HepG2 (cell line): ENCODE data around the gene CIITA. TPM values are rescaled to one million over a fixed set of nuclear protein-coding genes. Genes with fewer than 3 reads are reported as not detected.

Experiments
- ATAC-seq: fragments of 200-7000 bp; cut with Tn5 transposase; 3 replicates; pipeline ENCODE4 v1.9.1; 2020; ENCODE audit warnings: mild to moderate bottlenecking, moderate library complexity
- BruUV-seq: library from RNA; stranded (reverse); fragments of 400-500 nt; replicated peaks from 2 replicates; lab custom pipeline; 2021; lab: Mats Ljungman, UMichigan
- CTCF ChIA-PET: fragments of 300-600 bp; formaldehyde crosslinking; extraction: SDS; loops from one replicate; lab custom pipeline; 2021; ENCODE audit warnings: low total read pairs, inconsistent platforms, low intra/inter-chr PET ratio; lab: Yijun Ruan, JAX
- POLR2A ChIA-PET: fragments of 350-600 bp; sonication (Branson Sonifier 250); formaldehyde crosslinking; loops from one replicate; lab custom pipeline; 2020; ENCODE audit warnings: antibody characterized with exemption, inconsistent platforms; lab: Yijun Ruan, JAX
- DNase-seq: peaks from one replicate; pipeline ENCODE4 v3.0.0-alpha.2; 2015; ENCODE audit warnings: low spot score
- FAIRE-seq: peaks from 3 replicates; lab custom pipeline; 2011; peaks lifted over from hg19 to GRCh38; lab: Jason Lieb, UNC
- H2AFZ ChIP-seq: one replicate; pipeline ENCODE4 v1.6.1; 2011; ENCODE audit warnings: low read length, inconsistent platforms
- H3K27ac ChIP-seq: fragments of 300-600 bp; 3 replicates; pipeline ENCODE4 v1.8.0; 2011; ENCODE audit warnings: mixed run types, mild to moderate bottlenecking, mixed read lengths, low read length, inconsistent platforms; ENCODE audit not compliant: insufficient read depth; ENCODE audit errors: extremely low read length
- H3K27me3 ChIP-seq, 2 experiments: fragments of 200-600 bp in 1 of 2; 2 replicates in 1 of 2; 3 replicates in 1 of 2; pipeline versions ENCODE4 v1.6.0 to v1.8.0; 2011; ENCODE audit warnings: low read length in 2 of 2, mild to moderate bottlenecking in 2 of 2, moderate library complexity in 2 of 2, inconsistent platforms in 1 of 2; ENCODE audit not compliant: insufficient read depth in 2 of 2, control insufficient read depth in 1 of 2
- H3K36me3 ChIP-seq, 2 experiments: fragments of 200-600 bp in 1 of 2; replicated peaks in 1 of 2; 2 replicates in 1 of 2; 3 replicates in 1 of 2; pipeline versions ENCODE4 v1.5.1 to v1.8.0; 2011; ENCODE audit warnings: low read length in 2 of 2, inconsistent platforms in 1 of 2; ENCODE audit not compliant: insufficient read depth in 2 of 2, control insufficient read depth in 1 of 2
- H3K4me1 ChIP-seq: 2 replicates; pipeline ENCODE4 v1.5.1; 2012; ENCODE audit warnings: low read length, inconsistent platforms; ENCODE audit not compliant: insufficient read depth
- H3K4me2 ChIP-seq: 2 replicates; pipeline ENCODE4 v1.6.0; 2011; ENCODE audit warnings: low read depth, low read length, inconsistent platforms
- H3K4me3 ChIP-seq, 3 experiments: fragments of 200-600 bp in 1 of 3; sonication (generic), shearing (Covaris generic) in 1 of 3; replicated peaks in 1 of 3; 2 replicates each; pipeline ENCODE4 v1.5.1; 2011 to 2016; ENCODE audit warnings: low read length in 3 of 3, inconsistent platforms in 2 of 3, low read depth in 2 of 3, mild to moderate bottlenecking in 2 of 3, control low read depth in 1 of 3, mixed read lengths in 1 of 3; ENCODE audit not compliant: insufficient read depth in 1 of 3
- H3K79me2 ChIP-seq: one replicate; pipeline ENCODE4 v1.6.1; 2011; ENCODE audit warnings: low read length, inconsistent platforms; ENCODE audit not compliant: insufficient read depth
- H3K9ac ChIP-seq: 2 replicates; pipeline ENCODE4 v1.6.0; 2011; ENCODE audit warnings: mild to moderate bottlenecking, low read depth, low read length, inconsistent platforms; ENCODE audit not compliant: insufficient read depth
- H3K9me3 ChIP-seq: 2 replicates; pipeline ENCODE4 v1.5.1; 2012; ENCODE audit warnings: mild to moderate bottlenecking, low read length
- H4K20me1 ChIP-seq: 2 replicates; pipeline ENCODE4 v1.6.0; 2011; ENCODE audit warnings: inconsistent platforms, mild to moderate bottlenecking, low read length, moderate library complexity; ENCODE audit not compliant: insufficient read depth
- ATF2 ChIP-seq: sonication (generic); formaldehyde crosslinking; IDR thresholded peaks from 2 replicates; pipeline ENCODE4 v1.4.0; 2020; ENCODE audit warnings: missing genetic modification reagents
- ERF ChIP-seq: IDR thresholded peaks from 2 replicates; pipeline ENCODE4 v1.6.1; 2018; ENCODE audit warnings: missing biosample characterization, missing genetic modification reagents
- ISL2 ChIP-seq: sonication (generic); formaldehyde crosslinking; IDR thresholded peaks from 2 replicates; pipeline ENCODE4 v1.5.0; 2020; ENCODE audit warnings: missing genetic modification reagents
- MAF1 ChIP-seq: sonication (generic); formaldehyde crosslinking; IDR thresholded peaks from 2 replicates; pipeline ENCODE4 v1.5.0; 2020; ENCODE audit warnings: missing genetic modification reagents, borderline replicate concordance
- MAZ ChIP-seq, 2 experiments: sonication (generic) in 1 of 2; formaldehyde crosslinking in 1 of 2; IDR thresholded peaks; 2 replicates each; pipeline versions ENCODE4 v1.5.0 to v1.6.1; 2012 to 2020; ENCODE audit warnings: low read depth in 2 of 2, mild to moderate bottlenecking in 2 of 2, borderline replicate concordance in 1 of 2, improper control_type of control experiment in 1 of 2, low read length in 1 of 2, missing genetic modification reagents in 1 of 2, moderate library complexity in 1 of 2
- MIER2 ChIP-seq: IDR thresholded peaks from 2 replicates; pipeline ENCODE4 v1.6.1; 2016; ENCODE audit warnings: missing biosample characterization, missing genetic modification reagents
- NFIC ChIP-seq: IDR thresholded peaks from 2 replicates; pipeline ENCODE4 v1.6.1; 2012; ENCODE audit warnings: mild to moderate bottlenecking, low read length, inconsistent platforms
- NPAS2 ChIP-seq: sonication (generic); formaldehyde crosslinking; IDR thresholded peaks from 2 replicates; pipeline ENCODE4 v1.8.0; 2022; ENCODE audit warnings: mild to moderate bottlenecking, missing genetic modification reagents, borderline replicate concordance
- NR3C1 ChIP-seq: sonication (generic); formaldehyde crosslinking; IDR thresholded peaks from 2 replicates; pipeline ENCODE4 v1.4.0; 2020; ENCODE audit warnings: missing genetic modification reagents
- PAWR ChIP-seq: sonication (generic); formaldehyde crosslinking; IDR thresholded peaks from 2 replicates; pipeline ENCODE4 v1.4.0; 2020; ENCODE audit warnings: missing genetic modification reagents, mild to moderate bottlenecking, borderline replicate concordance
- PTBP1 ChIP-seq: fragments of 200-400 bp; formaldehyde crosslinking; IDR thresholded peaks from 2 replicates; pipeline ENCODE4 v1.6.1; 2018; ENCODE audit warnings: low read length, low read depth; ENCODE audit not compliant: poor library complexity, severe bottlenecking
- THYN1 ChIP-seq: sonication (generic); formaldehyde crosslinking; IDR thresholded peaks from 2 replicates; pipeline ENCODE4 v1.8.1; 2023; ENCODE audit warnings: low read depth, mild to moderate bottlenecking, moderate library complexity, missing genetic modification reagents, borderline replicate concordance
- ZBTB20 ChIP-seq: sonication (generic); formaldehyde crosslinking; IDR thresholded peaks from 2 replicates; pipeline ENCODE4 v1.8.1; 2023; ENCODE audit warnings: missing genetic modification reagents, low read depth, mild to moderate bottlenecking, borderline replicate concordance
- ZNF143 ChIP-seq: sonication (generic); formaldehyde crosslinking; IDR thresholded peaks from 2 replicates; pipeline ENCODE4 v1.4.0; 2020; ENCODE audit warnings: missing genetic modification reagents
- ZNF451 ChIP-seq: sonication (generic); formaldehyde crosslinking; IDR thresholded peaks from 2 replicates; pipeline ENCODE4 v1.5.0; 2020; ENCODE audit warnings: mild to moderate bottlenecking, missing genetic modification reagents
- WGBS: methylation state at CpG from one replicate; pipeline ENCODE4 v1.1.6; 2017; ENCODE audit warnings: low lambda C conversion rate; 5-methylcytosine and 5-hydroxymethylcytosine counted together
- in situ Hi-C: cut with HindIII; loops from 2 replicates; pipeline ENCODE4 v1.10.0; 2017; ENCODE audit warnings: low pct_unique_long_range_greater_than_20kb; ENCODE audit not compliant: extremely low pct_ligation_motif_present
- intact Hi-C: fragments of 100-400 bp; cut with micrococcal nuclease; formaldehyde crosslinking; loops from one replicate; pipeline ENCODE4 v1.10.0; 2022; ENCODE audit not compliant: unreplicated experiment
- polyA plus RNA-seq, 8 experiments: library from polyadenylated mRNA; depleted of rRNA in 3 of 8; stranded (reverse) in 7 of 8; unstranded in 1 of 8; fragments of >200 nt; fragmentation: Illumina TruSeq in 4 of 8; extraction: Trizol in 4 of 8; gene quantifications; 2 replicates each; pipeline versions ENCODE4 v1.2.1 to v1.2.3, GENCODE V29; 2011 to 2016; ENCODE audit warnings: low read depth in 4 of 8, missing spikeins in 1 of 8, mixed read lengths in 1 of 8; ENCODE audit not compliant: insufficient read depth in 1 of 8
- total RNA-seq, 5 experiments: library from RNA; depleted of rRNA; stranded (reverse); fragments of >200 nt; fragmentation: Illumina TruSeq; extraction: Trizol; gene quantifications; 2 replicates each; pipeline ENCODE4 v1.2.3, GENCODE V29; 2016; ENCODE audit warnings: low read depth in 1 of 5
- TF ChIP-seq, protein P1 (sequence below): sonication (generic); formaldehyde crosslinking; IDR thresholded peaks from 2 replicates; pipeline ENCODE4 v1.4.0; 2020; ENCODE audit warnings: missing genetic modification reagents, mild to moderate bottlenecking, borderline replicate concordance
- TF ChIP-seq, protein P2 (sequence below): sonication (generic); formaldehyde crosslinking; IDR thresholded peaks from 2 replicates; pipeline ENCODE4 v1.4.0; 2020; ENCODE audit warnings: low read depth, mild to moderate bottlenecking, missing genetic modification reagents
- TF ChIP-seq, protein P3 (sequence below): sonication (generic); formaldehyde crosslinking; IDR thresholded peaks from 2 replicates; pipeline ENCODE4 v1.8.0; 2023; ENCODE audit warnings: mild to moderate bottlenecking, missing genetic modification reagents

The CIITA gene
- total and polyA plus RNA-seq, 2 of the 13 experiments (the other 11 are each of a cell fraction or from before 2014, with no cell fraction given), result 0.08 to 0.09 TPM

- no peak; the same call in 2 of the 3 replicates for ATAC-seq
- H3K4me1 ChIP-seq, result no peaks in the 10 kb centered on the region
- no peaks in the 10 kb centered on the region for H3K9me3 ChIP-seq
- H3K36me3 ChIP-seq, result no peaks in the 10 kb centered on the region
- DNase-seq, result no peak
- 41% methylated on average over 14 of the region's 21 CpGs for WGBS
- POLR2A ChIA-PET, result no interaction called here
- TF ChIP-seq NR3C1 (CRISPR knock-in tag) (no peak), ZNF451 (CRISPR knock-in tag) (no peak), MAZ (IDR thresholded peaks at IDR 0.05; ENCODE audit: borderline replicate concordance, low read depth, low read length) (no peak), MAZ (CRISPR knock-in tag; IDR thresholded peaks at IDR 0.05; ENCODE audit: low read depth) (no peak), THYN1 (no peak), MIER2 (CRISPR knock-in tag) (no peak), ZNF143 (CRISPR knock-in tag) (no peak), PAWR (CRISPR knock-in tag) (no peak), NPAS2 (CRISPR knock-in tag) (no peak), MAF1 (CRISPR knock-in tag) (no peak), PTBP1 (no peak), ZBTB20 (CRISPR knock-in tag) (no peak), NFIC (no peak), ERF (CRISPR knock-in tag) (no peak), ISL2 (CRISPR knock-in tag) (no peak), ATF2 (CRISPR knock-in tag) (no peak)
- TF ChIP-seq, protein P1, sequence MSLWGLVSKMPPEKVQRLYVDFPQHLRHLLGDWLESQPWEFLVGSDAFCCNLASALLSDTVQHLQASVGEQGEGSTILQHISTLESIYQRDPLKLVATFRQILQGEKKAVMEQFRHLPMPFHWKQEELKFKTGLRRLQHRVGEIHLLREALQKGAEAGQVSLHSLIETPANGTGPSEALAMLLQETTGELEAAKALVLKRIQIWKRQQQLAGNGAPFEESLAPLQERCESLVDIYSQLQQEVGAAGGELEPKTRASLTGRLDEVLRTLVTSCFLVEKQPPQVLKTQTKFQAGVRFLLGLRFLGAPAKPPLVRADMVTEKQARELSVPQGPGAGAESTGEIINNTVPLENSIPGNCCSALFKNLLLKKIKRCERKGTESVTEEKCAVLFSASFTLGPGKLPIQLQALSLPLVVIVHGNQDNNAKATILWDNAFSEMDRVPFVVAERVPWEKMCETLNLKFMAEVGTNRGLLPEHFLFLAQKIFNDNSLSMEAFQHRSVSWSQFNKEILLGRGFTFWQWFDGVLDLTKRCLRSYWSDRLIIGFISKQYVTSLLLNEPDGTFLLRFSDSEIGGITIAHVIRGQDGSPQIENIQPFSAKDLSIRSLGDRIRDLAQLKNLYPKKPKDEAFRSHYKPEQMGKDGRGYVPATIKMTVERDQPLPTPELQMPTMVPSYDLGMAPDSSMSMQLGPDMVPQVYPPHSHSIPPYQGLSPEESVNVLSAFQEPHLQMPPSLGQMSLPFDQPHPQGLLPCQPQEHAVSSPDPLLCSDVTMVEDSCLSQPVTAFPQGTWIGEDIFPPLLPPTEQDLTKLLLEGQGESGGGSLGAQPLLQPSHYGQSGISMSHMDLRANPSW (CRISPR knock-in tag), result no peak
- TF ChIP-seq, protein P2, sequence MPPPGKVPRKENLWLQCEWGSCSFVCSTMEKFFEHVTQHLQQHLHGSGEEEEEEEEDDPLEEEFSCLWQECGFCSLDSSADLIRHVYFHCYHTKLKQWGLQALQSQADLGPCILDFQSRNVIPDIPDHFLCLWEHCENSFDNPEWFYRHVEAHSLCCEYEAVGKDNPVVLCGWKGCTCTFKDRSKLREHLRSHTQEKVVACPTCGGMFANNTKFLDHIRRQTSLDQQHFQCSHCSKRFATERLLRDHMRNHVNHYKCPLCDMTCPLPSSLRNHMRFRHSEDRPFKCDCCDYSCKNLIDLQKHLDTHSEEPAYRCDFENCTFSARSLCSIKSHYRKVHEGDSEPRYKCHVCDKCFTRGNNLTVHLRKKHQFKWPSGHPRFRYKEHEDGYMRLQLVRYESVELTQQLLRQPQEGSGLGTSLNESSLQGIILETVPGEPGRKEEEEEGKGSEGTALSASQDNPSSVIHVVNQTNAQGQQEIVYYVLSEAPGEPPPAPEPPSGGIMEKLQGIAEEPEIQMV (CRISPR knock-in tag), result no peak
- TF ChIP-seq, protein P3, sequence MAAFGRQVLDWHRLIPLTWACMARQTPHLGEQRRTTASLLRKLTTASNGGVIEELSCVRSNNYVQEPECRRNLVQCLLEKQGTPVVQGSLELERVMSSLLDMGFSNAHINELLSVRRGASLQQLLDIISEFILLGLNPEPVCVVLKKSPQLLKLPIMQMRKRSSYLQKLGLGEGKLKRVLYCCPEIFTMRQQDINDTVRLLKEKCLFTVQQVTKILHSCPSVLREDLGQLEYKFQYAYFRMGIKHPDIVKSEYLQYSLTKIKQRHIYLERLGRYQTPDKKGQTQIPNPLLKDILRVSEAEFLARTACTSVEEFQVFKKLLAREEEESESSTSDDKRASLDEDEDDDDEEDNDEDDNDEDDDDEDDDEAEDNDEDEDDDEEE, result no peak
- H3K27ac ChIP-seq, result no peak overlapping the region
- no peak overlapping the region for H3K4me2 ChIP-seq
- H3K27me3 ChIP-seq, result peaks cover 0 to 20% of the 10 kb centered on the region in 2 experiments; a peak in 3 of 5 replicates
- no peak for FAIRE-seq
- H4K20me1 ChIP-seq, result no peaks in the 10 kb centered on the region
- no peaks in the 10 kb centered on the region for H3K79me2 ChIP-seq
- H2AFZ ChIP-seq, result no peak overlapping the region
- no TSS peak for BruUV-seq
- CTCF ChIA-PET, result no interaction called here
- H3K4me3 ChIP-seq, result no peak overlapping the region
- intact Hi-C loops, result no loop called here
- in situ Hi-C loops, result no loop called here
- no peak overlapping the region for H3K9ac ChIP-seq
These were observed 30.7 kb downstream of the CIITA start for GRCh38 chr16:10907757-10908045.
